Erythroblast (primary cell): ENCODE measurements around the gene ST8SIA5.

Experiments used
- DNase-seq, 2 experiments: peaks; one replicate each; lab custom pipeline; 2025; lab: John Stamatoyannopoulos, UW
- GATA1 ChIP-seq: IDR thresholded peaks from 2 replicates; pipeline ENCODE4 v1.6.1; 2011; ENCODE audit warnings: low read depth, mild to moderate bottlenecking, control low read depth, low read length, moderate library complexity
- POLR2A ChIP-seq: IDR thresholded peaks from 2 replicates; pipeline ENCODE4 v1.6.1; 2011; ENCODE audit warnings: mild to moderate bottlenecking, low read length

The ST8SIA5 gene

DNA sequence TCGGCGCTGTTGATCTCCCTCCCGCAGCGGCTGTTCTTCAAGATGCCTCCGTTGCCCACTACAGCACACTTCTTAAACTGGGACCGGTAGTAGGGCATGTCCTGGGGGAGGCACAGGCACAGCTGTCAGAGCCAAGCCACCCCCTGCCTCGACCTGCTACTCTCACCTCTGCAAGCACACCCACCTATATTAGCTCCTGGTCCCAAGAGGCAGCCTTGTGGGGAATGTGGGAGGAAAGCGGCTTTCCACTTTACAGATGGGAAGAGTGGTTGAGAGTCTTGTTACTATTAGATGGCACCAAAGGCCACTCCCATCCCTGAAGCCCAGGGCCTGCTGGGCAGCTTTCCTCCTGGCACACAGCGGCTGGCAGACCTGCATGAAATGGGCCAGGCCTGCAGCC is 70.7 kb downstream of the ST8SIA5 start:
- DNase-seq: no peak
- TF ChIP-seq POLR2A (no peak), GATA1 (no peak)

DNA sequence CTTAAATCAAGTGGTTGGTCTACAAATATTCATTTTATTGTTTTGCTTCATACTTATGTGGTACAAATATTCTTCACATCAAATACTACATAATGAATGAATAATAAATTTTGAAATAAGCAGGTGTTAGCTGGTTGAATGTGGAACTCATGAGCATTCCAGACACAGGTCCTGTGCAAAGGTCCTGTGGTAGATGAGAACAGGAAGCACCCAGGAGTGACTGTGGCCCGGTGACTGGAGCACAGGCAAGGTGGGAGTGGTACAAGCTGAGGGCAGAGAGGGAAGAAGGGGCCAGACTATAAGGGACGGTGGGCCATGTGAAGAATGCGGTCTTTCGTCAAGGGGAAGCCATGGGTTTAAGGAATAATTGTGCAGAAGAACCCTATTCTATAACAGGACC is 73.6 kb downstream of the ST8SIA5 start:
- DNase-seq: no peak
- TF ChIP-seq POLR2A (no peak), GATA1 (no peak)

GRCh38 chr18:46680784-46681695 is 75.8 kb downstream of the ST8SIA5 start:
- no peak for DNase-seq
- no peak for TF ChIP-seq GATA1
- no peak for TF ChIP-seq POLR2A

DNA sequence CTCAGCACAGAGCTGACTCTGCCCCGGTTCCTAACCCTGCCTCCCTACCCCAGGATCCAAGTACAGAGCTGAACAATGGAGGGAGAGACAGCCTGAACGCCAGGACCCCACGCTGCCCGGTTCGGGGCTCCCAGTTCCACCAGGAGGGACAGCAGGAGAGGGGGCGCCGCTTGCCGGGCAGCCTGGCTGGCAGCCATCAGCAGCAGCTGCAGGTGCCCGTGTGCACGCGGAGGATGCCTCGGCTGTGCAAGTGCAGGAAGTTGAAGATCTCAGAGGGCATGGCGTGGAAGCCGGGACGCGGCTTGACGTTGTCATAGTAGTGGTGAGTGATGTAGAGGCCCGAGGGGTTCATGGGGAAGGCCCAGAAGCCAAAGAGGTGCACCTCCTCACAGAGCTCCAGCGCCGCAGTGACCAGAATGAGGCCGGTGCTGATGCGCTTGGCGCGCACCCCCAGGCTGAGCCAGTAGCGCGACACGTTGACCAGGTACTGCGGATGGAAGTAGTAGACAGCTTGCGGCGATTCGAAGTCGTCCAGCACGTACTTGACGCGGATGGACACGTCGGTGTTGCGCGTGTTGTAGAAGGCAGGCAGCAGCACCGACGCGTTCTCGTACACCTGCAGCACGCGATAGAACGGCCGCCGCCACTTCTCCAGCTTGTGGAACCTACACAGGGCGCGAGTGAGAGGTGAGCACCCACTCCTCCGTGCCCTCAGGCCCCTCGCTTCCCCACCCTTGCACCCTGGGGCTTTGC is 76.8 kb downstream of the ST8SIA5 start:
- TF ChIP-seq POLR2A: no peak
- TF ChIP-seq GATA1: no peak

DNA sequence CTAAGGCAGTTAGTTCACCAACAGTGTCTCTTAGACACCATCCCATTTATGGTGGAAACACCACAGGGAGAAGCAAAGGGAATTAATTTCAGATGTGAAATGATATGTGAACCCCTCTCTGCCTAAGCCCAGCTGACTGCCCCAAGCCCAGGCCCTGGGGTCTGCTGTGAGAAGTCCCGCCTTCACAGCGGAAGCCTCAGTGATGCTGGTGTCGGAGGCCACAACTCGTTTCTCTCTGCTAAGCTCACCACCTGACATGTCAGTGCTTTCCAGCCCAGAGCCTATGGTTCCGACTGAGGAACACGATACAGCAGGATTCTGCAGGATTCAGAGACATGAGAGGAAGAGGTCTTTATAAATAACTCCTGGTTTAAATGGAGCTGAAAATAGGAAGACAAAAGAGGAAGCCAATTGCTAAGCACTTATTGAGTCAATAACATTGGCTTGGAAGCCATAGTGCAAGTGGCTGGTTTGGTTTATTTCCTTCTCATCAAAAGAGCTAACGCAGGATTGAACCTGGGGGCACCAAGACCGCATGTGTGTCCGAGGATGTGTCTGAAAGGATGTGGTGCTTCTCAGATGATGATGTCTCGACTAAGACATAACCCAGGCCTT is 78.0 kb downstream of the ST8SIA5 start:
- no peak for DNase-seq
- TF ChIP-seq GATA1 (no peak), POLR2A (no peak)

More for the DNA sequence above, 76.8 kb downstream of the ST8SIA5 start:
- no peak for DNase-seq

DNA sequence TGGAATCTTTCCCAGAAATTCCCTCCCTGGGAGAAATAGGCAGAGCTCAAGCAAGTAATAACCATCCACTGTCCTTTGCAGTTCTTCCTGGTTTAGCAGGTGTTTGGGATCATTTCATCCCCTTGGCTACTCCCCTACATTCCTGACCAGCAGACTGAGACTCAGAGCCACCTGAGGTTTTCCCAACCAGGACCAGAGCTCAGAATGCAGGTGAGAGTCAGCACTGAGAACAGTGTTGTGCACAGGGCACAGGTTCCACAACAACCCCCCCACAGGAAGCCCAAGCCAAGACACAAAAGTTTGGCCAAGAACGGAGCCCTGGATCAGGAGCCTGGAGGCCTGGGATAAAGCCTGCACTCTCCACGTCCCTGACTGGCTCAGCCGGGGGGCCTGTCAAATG is 78.8 kb downstream of the ST8SIA5 start:
- TF ChIP-seq POLR2A (no peak), GATA1 (no peak)
- no peak for DNase-seq

- no peak for DNase-seq
- TF ChIP-seq POLR2A: no peak
- no peak for TF ChIP-seq GATA1
Measured at GRCh38 chr18:46677611-46678010, 79.2 kb downstream of the ST8SIA5 start.

- no peak for TF ChIP-seq POLR2A
- TF ChIP-seq GATA1: no peak
- no peak for DNase-seq
Measured at GRCh38 chr18:46676182-46676835, 80.5 kb downstream of the ST8SIA5 start.

DNA sequence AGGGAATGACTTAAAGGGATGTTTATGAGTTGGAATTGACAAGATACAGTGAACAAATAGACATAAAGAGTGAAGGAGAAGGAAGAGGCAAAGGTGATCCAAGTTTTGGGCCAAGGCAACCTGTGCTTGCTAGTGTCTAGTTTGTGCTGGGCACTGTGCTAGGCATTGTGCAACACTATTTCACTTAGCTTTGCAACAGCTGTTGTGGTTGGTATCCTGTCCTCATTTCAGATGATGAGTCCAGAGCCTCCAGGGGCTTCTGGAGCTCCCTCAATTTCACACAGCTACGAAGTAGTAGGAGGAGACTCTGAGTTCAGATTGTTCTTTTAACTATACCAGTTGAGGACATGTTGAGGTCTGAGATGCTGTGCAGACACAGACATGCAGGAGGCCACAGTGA is 81.7 kb downstream of the ST8SIA5 start:
- no peak for TF ChIP-seq POLR2A
- TF ChIP-seq GATA1: no peak
- DNase-seq: no peak

GRCh38 chr18:46672062-46672970 is 84.5 kb downstream of the ST8SIA5 start:
- no peak for TF ChIP-seq POLR2A
- no peak for TF ChIP-seq GATA1
- no peak for DNase-seq

GRCh38 chr18:46668694-46669093 is 88.2 kb downstream of the ST8SIA5 start:
- TF ChIP-seq POLR2A: no peak
- TF ChIP-seq GATA1: no peak
- no peak for DNase-seq

- TF ChIP-seq GATA1: no peak
- TF ChIP-seq POLR2A: no peak
- no peak for DNase-seq
Measured at GRCh38 chr18:46668135-46668534, 88.7 kb downstream of the ST8SIA5 start.

- DNase-seq: no peak
- TF ChIP-seq GATA1 (no peak), POLR2A (no peak)
Measured at GRCh38 chr18:46663539-46663938, 93.3 kb downstream of the ST8SIA5 start.
